GM21367 (cell line): ENCODE results near the gene PPEF1.

Experiments used
- ATAC-seq: cut with Tn5 transposase; IDR thresholded peaks from one replicate; pipeline ENCODE4 v1.9.1; 2021; ENCODE audit not compliant: unreplicated experiment

PPEF1 gene

DNA sequence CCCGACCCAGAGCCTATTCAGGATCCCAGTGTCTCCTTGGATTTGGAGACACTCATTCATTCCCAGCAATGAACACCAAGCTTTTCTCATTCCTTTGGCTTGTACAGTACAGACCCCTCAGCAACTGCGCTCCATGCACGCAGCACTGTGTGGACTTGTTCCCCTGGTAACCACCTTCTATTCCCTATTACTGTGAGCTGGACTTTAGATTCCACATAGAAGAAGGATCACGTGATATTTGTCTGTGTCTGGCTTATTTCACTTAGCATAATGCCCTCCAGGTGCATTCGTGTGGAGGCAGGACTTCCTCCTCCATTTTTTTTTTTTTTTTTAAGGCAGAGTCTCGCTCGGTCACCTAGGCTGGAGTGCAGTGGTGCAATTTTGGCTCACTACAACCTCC, 170.0 kb downstream of the PPEF1 start:
- no peak for ATAC-seq
